Hematopoietic multipotent progenitor cell treated with erythropoietin and hydrocortisone succinate and interleukin-3 and kit ligand, for 8 days (in vitro differentiated cells): Measurements from ENCODE around the gene AP1S3.

Experiments used
- DNase-seq: peaks from one replicate; pipeline ENCODE4 v3.0.0-alpha.2; 2015

AP1S3 gene

DNA sequence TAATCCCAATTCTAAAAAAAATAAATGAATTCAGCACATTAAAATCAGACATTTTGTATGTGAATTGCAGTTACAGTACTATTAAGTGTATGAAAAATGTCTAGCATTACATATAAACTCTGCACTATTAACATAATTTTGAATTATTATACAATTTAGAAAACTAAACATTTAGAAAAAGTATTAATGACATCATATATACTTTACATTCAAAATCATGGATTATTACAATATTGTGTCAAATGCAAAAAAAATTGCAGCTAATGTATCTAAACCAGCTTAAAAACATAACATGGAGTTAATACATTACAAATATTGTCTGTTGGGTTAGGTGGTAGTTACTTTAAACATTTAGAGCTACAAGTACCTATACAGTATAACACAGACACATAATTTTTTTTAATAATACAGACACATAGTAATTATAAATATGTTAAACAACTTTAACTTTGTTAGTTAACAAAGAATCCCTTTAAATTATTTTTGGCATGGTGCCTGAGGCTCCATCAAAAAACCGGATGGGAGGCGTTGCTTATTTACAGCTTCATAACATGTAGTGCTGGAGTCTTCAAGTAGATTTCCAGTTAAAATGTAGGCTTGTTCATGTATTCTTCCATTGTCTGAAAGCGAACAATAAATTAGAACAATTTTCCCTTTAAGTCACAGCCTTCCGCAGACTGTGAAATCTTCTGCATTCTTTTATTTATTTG lies 79.1 kb downstream of the AP1S3 start:
- DNase-seq = no peak

DNA sequence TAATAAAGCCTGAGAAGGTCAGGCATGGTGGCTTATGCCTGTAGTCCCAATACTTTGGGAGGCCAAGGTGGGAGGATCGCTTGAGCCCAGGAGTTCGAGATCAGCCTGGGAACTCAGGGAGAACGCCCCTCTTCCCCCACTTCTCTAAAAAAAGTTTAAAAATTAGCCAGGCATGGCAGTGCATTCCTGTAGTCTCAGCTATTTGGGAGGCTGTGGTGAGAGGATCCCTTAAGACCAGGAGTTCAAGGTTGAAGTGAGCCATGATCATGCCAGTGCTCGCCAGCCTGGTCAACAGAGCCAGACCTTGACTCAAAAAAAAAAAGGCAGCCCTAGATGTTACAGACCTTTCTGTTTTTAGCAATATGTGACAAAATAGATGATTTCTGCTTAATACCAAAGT lies 83.4 kb downstream of the AP1S3 start:
- DNase-seq = no peak

DNA sequence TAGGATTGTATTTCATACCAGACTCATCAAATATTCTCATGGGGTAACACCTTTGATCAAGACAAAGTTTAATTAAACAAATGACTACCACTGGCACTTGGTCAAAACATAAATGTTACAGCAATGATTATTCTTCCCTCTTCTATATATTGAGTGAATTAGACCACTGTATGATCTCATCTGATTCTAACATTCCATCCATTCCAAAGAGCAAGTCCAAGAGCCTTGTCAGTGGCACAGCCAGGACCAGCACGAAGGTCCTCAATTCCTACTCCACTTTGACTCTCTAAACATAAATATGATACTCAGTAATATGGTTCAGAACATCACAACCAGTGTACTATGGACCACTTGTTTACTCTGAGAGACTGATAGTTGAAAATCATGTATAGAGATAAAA lies 86.4 kb downstream of the AP1S3 start:
- DNase-seq = no peak

DNA sequence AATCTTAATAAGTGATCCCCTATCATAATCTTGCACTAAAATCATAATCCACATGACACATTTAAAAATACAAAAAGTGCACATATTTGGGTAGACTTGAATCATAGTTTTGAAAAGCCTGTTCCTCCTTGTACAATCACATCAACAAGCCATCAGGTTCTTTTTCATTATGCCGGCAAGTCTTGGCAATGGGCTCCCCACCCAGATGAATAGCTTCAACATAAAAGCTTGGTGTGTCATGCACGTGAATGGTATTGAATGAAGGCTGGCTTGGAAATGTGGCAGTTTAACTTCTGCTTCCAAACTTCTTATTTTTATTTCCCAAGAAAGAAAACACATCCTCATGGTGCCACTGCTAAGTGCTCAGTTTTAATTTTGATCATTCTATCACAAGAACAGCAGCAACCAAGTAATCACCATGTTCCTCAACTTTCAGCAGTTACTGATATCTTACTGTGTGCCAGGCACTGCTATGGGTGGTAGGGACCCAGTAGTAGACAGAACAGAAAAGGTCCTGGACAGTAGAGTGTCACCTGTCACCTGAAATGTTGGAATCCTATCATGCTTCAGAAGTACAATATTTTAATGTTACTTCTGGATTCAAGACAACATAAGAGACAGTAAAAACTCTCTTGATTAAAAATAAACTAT lies 89.9 kb downstream of the AP1S3 start:
- no peak for DNase-seq

DNA sequence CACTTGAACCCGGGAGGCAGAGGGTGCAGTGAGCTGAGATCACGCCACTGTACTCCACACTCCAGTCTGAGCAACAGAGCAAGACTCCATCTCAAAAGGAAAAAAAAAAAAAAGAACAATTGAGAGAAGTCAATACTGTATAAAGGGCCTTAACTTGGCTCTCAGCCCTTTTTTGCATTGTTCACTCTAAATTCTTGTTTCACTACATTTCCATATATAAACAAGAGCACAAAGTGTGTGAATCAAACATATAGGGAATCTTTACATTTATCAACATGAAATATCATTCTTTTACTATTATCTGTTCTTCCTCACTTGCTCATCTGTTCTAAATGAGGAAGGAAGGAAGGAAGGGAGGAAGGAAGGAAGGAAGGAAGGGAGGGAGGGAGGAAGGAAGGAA lies 90.8 kb downstream of the AP1S3 start:
- no peak for DNase-seq

DNA sequence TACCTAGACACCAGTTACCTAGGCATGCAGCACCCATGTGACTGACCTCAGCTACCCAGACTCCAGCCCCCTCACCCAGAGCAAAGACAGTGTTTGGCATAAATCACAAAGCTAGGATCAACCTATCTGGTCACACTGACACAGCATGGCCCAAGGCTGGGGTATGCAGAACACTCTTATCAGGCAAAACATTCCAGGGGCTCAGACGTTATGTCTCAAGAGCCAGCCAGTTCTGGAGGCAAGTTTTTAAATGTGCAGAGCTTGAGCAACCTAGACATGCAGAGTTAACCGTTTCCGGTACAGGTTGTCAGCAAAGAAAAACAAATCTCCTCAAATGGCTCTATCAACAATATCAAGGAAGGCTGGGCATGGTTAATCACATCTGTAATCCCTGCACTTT lies 92.8 kb downstream of the AP1S3 start:
- no peak for DNase-seq

DNA sequence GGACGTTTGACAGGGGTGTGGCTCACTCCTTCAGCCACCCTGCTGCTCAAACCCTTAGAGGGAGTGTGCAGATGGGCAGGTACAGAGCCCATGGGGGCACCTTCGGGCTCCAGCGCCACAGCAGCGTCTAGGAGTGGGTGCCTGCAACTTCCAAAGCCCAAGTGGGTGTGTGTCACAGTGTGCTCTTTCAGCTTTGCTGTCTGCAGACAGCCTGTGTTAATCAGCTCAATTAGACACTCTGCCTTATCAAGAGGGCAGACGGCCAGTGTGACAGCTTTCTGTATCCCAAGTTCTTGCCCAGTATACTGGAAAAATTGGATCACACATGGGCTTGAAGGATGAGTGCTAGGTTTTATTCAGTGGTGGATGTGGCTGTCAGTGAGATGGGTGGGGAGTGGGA lies 96.7 kb downstream of the AP1S3 start:
- DNase-seq = no peak

DNA sequence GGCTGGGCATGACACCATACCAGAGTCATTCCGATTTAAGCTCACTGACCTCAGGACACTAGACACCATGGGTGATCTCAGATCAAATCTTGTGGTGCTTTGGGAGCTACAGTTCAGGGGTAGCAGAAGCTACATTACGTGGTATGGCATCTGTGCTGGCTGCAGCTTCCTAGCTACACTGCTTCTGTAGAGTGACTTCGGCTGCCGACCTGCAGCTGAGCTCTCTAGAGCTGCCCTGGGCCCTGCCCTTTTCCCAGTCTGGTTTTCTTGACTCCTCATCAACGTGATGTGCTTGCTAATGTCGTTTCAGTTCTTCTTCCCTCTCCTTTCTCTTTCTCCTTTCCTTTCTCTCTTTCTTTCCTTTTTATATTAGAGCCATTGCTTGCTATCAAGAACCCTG lies 100.2 kb downstream of the AP1S3 start:
- no peak for DNase-seq

DNA sequence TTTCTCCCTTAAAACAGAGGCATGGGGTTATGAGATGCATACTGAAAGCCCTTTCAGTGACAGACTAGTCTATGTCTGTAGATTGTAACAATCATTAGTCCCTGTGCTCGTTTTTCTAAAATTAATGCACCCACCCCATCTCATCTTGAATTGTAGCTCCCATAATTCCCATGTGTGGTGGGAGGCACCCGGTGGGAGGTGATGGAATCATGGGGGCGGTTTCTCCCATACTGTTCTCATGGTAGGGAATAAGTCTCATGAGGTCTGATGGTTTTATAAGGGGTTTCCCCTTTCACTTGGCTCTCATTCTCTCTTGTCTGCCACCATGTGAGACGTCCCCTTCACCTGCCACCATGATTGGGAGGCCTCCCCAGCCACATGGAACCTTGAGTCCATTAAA lies 100.9 kb downstream of the AP1S3 start:
- no peak for DNase-seq

DNA sequence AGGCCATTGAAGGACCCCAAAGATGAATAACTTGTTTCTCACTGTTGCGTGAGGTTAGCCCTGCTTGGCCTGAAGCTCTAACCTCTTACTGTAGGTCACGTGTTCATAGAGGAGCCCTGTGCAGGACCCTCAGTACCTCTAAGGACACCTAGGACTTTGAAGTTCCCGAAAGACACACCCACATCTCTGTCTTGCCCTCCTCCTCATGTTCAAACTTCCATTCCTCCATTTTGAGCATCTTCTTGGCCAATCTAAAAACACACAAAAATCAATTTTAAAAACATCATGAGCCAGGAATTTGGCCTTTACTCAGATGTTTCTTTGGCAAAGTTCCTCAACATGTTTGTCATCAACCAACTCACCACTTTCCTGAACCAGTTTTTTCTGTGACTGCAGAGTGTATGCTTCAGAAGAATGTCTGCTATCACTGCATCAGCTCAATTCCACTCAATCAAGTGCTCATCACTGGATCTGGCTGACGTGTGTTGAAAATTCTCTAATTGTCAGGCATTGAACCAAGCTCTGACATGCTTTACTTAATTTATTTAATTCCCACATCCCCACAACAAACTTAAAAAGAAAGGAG lies 101.6 kb downstream of the AP1S3 start:
- no peak for DNase-seq

DNA sequence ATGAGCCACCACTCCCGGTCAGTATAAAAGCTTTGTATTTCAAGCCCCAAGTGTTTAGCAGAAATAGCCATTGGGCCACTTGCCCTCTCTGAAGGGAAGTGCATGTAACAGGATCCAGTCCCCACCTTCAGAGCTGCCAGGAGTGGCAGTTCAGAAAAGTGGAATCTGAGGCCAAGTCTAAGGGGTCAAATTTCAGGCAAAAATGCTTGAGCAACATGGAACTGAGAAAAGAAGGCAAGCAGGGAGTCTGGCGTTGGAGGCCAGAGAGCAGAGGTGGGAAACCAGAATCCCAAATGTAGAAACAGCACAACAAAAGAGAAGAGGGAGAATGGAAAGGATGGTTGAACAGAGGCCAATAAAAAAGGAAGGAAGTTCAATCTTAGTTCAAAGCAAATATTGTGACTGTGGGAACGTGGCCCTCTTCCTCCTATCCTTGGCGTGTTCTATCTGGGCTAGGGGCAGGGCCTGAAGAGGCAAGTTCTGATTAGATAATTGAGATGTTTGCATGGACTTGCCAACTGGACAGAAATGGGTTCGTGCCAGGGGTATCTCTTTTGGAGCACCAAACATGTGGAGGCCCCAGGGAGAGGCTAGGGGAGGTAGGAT lies 102.2 kb downstream of the AP1S3 start:
- DNase-seq = no peak

DNA sequence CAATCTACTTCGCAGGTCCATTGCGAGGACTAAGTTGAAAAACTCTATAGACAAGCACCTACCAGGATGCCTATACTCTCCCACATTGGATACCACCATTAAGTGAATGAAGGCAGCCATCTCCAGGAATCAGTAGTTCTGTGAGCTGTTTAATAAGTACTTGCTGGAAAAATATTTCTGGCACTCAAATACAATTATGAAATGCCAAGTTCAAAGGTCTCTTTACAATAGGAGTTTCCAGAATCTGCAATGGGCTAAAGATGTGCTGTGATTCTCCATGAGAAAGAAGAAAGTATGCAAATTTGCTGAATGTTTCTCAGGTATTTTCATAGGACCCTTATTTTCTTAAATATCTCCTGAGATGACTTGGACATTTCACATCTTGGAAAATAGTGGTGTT lies 103.0 kb downstream of the AP1S3 start:
- DNase-seq = no peak

DNA sequence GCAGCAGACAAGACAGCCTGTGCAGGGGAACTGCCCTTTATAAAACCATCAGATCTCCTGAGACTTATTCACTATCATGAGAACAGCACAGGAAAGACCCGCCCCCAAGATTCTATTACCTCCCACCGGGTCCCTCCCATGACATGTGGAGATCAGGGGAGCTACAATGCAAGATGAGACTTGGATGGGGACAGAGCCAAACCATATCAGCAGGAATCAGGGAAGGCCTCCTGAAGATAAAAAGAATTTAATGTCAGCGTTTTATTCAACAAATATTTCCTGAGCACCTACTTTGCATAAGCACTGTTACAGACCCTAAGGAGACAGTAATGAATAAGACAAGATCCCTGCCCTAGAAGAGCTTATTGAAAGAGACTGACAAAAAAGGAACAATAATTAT lies 105.0 kb downstream of the AP1S3 start:
- no peak for DNase-seq

DNA sequence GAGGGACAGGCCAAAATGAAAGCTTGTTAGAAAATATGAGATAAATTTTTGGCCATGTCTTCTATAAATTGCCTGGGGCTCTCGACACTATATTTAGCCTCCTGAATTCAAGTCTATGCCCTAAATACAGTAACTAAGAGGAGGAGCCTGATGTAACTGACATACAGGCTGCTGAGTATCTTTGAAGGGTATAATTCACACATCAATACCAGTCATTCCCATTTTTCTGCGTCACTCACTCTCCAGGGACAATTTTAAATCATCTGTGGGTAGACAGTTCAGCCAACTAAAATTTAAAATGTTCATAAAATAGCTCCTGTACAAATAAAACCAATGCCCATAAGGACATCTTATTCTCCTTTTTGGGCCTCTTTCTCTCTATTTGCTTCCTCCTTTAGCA lies 105.9 kb downstream of the AP1S3 start:
- DNase-seq = no peak

DNA sequence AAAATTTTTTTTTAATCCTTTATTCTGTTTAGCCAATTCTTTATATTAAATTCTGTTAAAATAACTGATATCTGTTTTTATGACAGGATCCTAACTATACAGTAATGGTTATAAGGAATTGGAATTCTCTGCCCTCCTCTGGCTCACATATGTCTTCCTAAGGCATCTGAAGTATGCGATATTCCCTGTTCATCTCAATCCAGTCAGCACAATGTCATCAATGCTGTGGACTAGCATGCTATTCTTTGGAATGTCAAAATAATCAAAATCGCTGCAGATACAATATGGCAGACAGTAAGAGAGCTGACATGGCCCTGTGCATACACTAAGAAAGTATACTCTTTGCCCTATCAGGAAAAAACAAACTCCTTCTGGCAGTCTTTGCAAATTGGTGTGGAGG lies 107.6 kb downstream of the AP1S3 start:
- DNase-seq = no peak

DNA sequence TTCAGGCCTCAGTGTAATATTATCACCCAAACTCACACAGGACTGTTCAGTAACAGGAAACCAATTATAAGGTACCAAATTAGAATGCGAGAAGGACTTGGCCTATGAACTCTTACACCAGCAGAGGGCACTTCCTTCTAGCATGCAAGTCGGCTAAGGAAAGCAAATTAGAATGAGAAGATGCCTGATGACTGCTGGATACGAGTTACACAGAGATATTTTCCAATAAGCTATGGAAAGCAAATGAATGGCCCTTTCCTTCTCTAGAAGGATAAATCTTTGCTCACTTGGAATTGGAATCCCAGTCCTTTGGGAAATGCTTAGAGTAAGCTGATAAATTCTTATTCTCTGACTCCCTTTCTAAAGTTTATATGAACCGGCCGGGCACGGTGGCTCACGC lies 109.8 kb downstream of the AP1S3 start:
- peak; percentile 58 for DNase-seq

DNA sequence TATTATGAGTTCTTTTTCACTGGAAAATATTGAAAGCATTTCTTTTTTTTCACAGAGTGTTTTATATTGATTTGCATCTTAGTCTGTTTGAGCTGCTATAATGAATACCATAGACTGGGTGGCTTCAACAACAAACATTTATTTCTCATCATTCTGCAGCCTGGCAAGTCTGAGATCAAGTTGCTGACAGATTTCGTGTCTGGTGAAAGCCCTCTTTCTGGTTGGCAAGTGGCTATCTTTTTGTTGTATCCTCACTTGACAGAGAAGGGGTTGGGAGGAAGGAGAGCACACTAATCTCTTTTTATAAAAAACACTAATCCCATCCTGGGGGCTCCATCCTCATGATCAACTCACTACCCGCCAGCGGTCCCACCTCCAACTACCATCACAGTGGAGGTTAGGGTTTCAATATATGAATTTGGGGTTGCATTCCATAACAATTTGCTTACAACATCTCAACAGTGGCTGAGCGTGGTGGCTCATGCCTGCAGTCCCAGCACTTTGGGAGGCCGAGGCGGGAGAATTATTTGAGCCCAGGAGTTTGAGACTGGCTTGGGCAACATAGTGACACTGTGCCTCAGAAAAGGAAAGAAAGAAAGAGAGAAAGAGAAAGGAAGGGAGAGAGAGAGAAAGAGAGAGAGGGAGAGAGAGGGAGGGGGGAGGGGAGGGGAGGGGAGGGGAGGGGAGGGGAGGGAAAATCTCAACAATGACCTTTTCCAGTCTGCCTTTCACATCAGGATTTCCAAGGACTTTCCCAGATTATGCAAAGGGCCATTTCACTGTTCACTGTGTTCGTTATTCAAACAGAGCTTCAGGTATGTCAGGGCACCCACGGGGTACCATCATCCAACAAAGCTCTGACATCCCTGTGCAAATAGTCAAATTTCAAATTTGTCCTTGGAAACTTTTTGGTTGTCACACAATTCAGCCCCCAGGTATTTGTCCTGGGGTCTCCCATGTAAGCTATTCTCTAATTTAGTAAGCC lies 111.1 kb downstream of the AP1S3 start:
- no peak for DNase-seq

DNA sequence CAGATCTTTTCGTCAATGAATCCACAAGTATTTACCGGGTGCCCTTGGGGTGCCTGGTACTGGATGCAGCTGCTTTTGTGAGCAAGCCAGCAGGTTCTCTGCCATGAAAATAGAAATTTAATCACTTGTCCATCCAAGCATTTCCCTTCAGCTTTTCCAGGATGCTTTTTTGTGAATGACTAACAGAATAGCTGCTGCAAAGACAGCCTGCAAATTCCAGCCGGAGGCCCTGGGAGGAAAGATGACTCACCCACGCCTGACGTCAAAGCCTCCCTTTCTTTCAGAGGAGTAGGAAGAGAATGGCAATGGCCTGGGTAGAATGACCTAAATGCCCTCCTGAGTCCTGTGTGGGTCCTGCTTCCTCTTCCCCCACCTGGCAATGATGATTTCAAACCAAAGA lies 111.9 kb downstream of the AP1S3 start:
- DNase-seq = no peak

DNA sequence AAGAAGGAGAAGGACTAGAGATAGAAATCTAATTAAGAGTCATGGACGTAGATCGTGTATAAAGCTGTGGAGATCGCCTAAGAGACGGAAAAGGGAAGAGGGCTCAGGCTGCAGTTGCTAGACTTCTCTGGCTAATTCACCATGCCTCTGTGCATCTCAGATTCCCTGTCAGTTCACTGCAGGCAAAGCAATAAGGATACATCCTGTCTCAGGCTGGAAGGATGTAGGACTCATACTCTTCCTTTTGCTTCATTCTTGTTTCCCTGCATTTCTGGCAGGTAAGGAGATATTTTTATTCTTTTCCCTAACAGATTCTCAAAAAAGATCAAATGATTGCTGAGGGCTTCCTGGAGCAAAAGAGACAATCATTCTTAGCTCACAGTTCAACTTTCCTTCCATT lies 112.5 kb downstream of the AP1S3 start:
- DNase-seq = no peak

DNA sequence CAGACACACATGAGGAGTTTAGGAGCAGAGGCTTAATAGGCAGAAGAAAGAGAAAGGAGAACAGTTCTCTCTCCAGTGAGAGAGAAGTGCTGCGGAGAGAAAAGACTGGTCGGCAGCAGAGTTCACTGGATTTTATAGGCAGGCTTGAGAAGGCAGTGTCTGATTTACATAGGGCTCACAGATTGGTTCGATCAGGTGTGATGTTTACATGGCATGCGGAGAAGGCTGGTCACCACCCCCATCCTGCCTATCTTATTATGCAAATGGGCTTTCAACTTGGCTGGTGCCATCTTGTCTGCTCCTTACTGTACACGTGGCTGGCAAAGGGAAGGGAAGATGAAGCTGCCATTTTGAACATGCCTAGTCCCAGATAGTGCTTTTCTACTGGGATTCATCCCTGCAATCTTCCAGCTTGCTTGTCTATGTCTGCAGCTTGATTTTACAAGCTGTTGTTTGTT lies 113.4 kb downstream of the AP1S3 start:
- no peak for DNase-seq

DNA sequence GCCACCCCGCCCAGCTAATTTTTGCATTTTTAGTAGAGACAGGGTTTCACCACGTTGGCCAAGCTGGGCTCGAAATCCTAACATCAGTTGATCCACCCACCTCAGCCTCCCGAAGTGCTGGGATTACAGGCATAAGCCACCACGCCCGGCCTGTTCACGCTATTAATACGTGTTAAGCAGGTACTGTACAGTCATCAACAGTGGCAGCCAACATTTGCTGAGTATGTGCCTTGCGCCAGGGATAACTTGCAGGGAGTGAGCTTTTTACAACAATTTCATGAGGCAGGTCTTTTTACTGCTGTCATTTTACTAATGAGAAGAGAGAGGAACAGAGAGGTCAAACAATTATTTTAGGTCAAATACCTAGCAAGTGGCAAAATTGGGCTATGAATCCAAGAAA lies 115.2 kb downstream of the AP1S3 start:
- DNase-seq = no peak

DNA sequence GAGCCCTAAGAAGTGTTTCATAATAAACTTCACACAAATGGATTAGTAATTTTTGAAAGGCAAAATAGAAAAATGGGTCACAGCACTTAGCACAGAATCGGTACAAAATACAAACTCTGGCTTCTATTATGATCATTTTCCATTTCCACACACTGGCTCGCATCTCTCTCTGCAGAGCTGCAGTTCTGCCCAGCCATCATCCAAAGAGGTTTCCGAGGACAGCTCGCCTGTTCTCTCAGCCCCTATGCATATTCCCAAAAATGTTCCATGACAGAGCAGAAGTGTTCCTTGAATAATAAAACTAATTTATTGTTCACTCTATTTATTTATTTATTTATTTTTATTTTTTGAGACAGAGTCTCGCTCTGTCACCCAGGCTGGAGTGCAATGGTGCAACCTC lies 115.6 kb downstream of the AP1S3 start:
- no peak for DNase-seq

DNA sequence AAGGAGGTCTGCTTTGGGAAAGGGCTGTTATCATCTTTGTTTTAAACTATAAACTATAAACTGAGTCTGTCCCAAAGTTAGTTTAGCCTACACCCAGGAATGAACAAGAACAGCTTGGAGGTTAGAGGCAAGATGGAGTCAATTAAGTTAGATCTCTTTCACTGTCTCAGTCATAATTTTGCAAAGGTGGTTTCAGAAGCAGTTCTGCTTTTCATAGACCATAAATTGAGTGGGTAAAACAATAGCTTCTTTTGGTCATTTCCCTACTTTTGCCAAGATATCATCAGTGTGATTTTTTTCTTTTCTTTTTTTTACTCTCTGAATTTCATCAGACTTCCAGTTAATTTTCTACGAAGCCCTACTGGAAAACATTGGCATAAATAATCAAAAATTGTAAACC lies 117.0 kb downstream of the AP1S3 start:
- DNase-seq = no peak
